Loucy (cell line): ENCODE data around the gene PSMF1.

Experiments
- H2AFZ ChIP-seq: fragments of 200-600 bp; sonication (generic); 2 replicates; pipeline ENCODE4 v1.6.0; 2016; ENCODE audit warnings: antibody characterized with exemption, mild to moderate bottlenecking, low read length, moderate library complexity
- H3F3A ChIP-seq: fragments of 200-600 bp; 2 replicates; pipeline ENCODE4 v1.6.0; 2016; ENCODE audit warnings: antibody characterized with exemption, low read depth, mild to moderate bottlenecking
- H3K27me3 ChIP-seq: fragments of 200-600 bp; sonication (generic); 2 replicates; pipeline ENCODE4 v1.6.1; 2014; ENCODE audit warnings: low read length, mild to moderate bottlenecking; ENCODE audit not compliant: insufficient read depth, poor library complexity, severe bottlenecking
- H3K36me3 ChIP-seq: fragments of 200-600 bp; sonication (generic); 2 replicates; pipeline ENCODE4 v1.6.1; 2016; ENCODE audit warnings: low read length; ENCODE audit not compliant: insufficient read depth
- H3K4me1 ChIP-seq: fragments of 200-600 bp; sonication (generic); 2 replicates; pipeline ENCODE4 v1.5.1; 2014; ENCODE audit warnings: low read length, mild to moderate bottlenecking; ENCODE audit not compliant: insufficient read depth, poor library complexity, severe bottlenecking
- H3K4me2 ChIP-seq: fragments of 200-600 bp; sonication (generic); 2 replicates; pipeline ENCODE4 v1.6.0; 2014; ENCODE audit warnings: antibody characterized with exemption, low read length, low read depth, mild to moderate bottlenecking; ENCODE audit not compliant: poor library complexity, severe bottlenecking
- H3K4me3 ChIP-seq: fragments of 200-600 bp; sonication (generic); 2 replicates; pipeline ENCODE4 v1.5.1; 2014; ENCODE audit warnings: low read length, mild to moderate bottlenecking, mixed read lengths; ENCODE audit not compliant: poor library complexity, severe bottlenecking
- H3K79me2 ChIP-seq: fragments of 200-600 bp; sonication (generic); 2 replicates; pipeline ENCODE4 v1.6.1; 2014; ENCODE audit warnings: low read length; ENCODE audit not compliant: insufficient read depth
- H3K9ac ChIP-seq: fragments of 200-600 bp; sonication (generic); 2 replicates; pipeline ENCODE4 v1.6.0; 2014; ENCODE audit warnings: mild to moderate bottlenecking, low read depth, low read length, moderate library complexity; ENCODE audit not compliant: poor library complexity, severe bottlenecking
- H3K9me2 ChIP-seq: fragments of 200-600 bp; sonication (generic); replicated peaks from 2 replicates; pipeline ENCODE4 v1.6.1; 2016; ENCODE audit warnings: low read depth, low read length, mixed read lengths
- H3K9me3 ChIP-seq: fragments of 200-600 bp; sonication (generic); 2 replicates; pipeline ENCODE4 v1.6.1; 2014; ENCODE audit warnings: mild to moderate bottlenecking, antibody characterized with exemption, low read length, low read depth; ENCODE audit not compliant: insufficient read depth
- H4K20me1 ChIP-seq: fragments of 200-600 bp; sonication (generic); 2 replicates; pipeline ENCODE4 v1.6.0; 2014; ENCODE audit warnings: antibody characterized with exemption, low read length, mild to moderate bottlenecking; ENCODE audit not compliant: insufficient read depth, poor library complexity, severe bottlenecking
- CTCF ChIP-seq: fragments of 200-600 bp; sonication (generic); conservative IDR thresholded peaks from 2 replicates; pipeline ENCODE4 v1.5.1; 2014; ENCODE audit warnings: mild to moderate bottlenecking, antibody characterized with exemption, low read length
- EZH2phosphoT487 ChIP-seq: fragments of 200-600 bp; IDR thresholded peaks from 2 replicates; pipeline ENCODE4 v1.6.1; 2018; ENCODE audit warnings: antibody characterized with exemption, mild to moderate bottlenecking, moderate library complexity, borderline replicate concordance

The PSMF1 gene

DNA sequence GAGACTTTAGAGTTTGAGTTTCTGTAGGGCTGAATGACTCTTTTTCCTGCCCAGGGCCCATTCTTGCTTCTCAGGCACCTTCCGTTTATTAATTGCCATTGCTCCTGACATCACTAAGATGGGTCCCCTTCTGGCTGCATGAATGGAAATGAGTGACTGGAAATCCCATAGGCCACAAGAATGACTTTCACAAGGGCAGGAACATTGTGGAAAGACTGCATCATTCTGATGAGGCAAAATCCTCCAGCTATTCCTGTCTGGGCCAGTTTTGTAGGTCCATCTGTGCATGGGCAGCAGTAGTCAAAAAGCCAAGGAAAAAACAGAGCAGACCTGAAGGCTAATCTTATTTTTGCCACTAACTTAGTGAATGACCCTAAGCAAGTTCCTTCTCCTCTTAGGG is 47.1 kb downstream of the PSMF1 start:
- Histone ChIP-seq H3K4me3 (no peak overlapping the region), H4K20me1 (no peaks in the 10 kb centered on the region), H3K9me3 (no peaks in the 10 kb centered on the region), H3K36me3 (peaks cover 80% of the 10 kb centered on the region; the same call in 1 of the 2 replicates), H2AFZ (no peak overlapping the region), H3K9me2 (no peaks in the 10 kb centered on the region), H3K4me1 (peaks cover 4% of the 10 kb centered on the region), H3K79me2 (no peaks in the 10 kb centered on the region), H3K27me3 (no peaks in the 10 kb centered on the region), H3K9ac (no peak overlapping the region), H3F3A (no peaks in the 10 kb centered on the region), H3K4me2 (no peak overlapping the region)
- TF ChIP-seq EZH2phosphoT487 (no peak), CTCF (no peak)

DNA sequence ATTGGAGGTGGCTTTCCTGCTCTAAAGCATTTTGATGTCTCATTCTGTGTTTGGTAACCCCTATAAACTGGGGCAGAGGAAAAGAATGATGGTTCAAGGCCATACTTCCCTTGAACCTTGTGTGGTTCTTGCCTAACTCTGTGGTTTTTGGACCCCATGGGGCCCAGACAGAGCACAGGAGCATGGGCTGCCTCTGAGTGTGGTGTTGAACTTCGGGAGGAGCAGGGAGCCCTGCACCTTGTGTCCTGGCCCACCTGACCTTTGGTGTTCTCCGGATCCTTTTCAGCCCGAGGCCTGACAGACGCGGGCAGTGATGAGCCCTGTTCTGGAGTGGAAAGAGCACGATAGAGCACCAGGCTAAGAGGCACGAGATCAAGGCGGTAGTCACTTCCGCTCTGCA is 47.5 kb downstream of the PSMF1 start:
- peaks cover 4% of the 10 kb centered on the region for H3K4me1 ChIP-seq
- no peaks in the 10 kb centered on the region for H3K79me2 ChIP-seq
- no peaks in the 10 kb centered on the region for H3K9me3 ChIP-seq
- no peak overlapping the region for H3K4me3 ChIP-seq
- H4K20me1 ChIP-seq: no peaks in the 10 kb centered on the region
- peaks cover 77% of the 10 kb centered on the region; the same call in 1 of the 2 replicates for H3K36me3 ChIP-seq
- H3K9me2 ChIP-seq: no peaks in the 10 kb centered on the region
- no peaks in the 10 kb centered on the region for H3F3A ChIP-seq
- no peak overlapping the region for H3K4me2 ChIP-seq
- no peaks in the 10 kb centered on the region for H3K27me3 ChIP-seq
- no peak overlapping the region for H2AFZ ChIP-seq
- H3K9ac ChIP-seq: no peak overlapping the region
- no peak for TF ChIP-seq EZH2phosphoT487
- no peak for TF ChIP-seq CTCF

DNA sequence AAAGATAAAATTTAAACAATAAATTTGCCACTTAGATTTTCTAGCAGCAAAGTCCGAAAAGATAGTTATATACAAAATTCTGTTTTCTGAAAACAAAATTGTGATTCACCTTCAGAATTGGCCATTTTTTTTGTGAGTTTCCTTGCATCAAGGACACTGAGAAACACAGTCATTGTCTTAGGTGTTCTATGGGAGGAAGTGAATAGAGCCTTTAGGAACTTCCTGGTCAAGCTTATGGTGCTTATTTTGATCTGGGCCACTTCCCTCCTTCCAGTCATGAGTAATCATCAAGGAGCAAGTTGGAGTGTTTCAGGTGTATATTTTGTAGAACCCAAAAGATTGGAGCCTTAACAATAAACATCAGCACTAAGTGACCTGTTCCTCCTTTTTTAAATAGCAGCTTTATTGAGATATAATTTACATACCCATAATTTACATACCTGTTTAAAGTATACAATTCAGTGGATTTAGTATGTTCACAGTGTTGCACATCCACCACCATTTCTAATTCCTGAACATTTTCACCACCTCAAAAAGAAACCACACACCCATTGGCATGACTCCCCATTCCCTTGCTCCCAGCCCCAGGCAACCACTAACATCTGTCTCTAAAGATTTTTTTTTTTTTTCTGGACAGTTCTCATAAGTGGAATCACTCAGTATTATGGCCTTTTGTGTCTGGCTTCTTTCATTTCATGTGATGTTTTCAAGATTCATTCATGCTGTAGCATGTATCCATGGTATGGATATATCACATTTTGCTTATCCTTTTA is 48.7 kb downstream of the PSMF1 start:
- H3K36me3 ChIP-seq: peaks cover 73% of the 10 kb centered on the region; the same call in 1 of the 2 replicates

More for the DNA sequence above, 48.7 kb downstream of the PSMF1 start:
- no peak for TF ChIP-seq EZH2phosphoT487
- no peak for TF ChIP-seq CTCF
- Histone ChIP-seq H3K9ac (no peak overlapping the region), H4K20me1 (no peaks in the 10 kb centered on the region), H3K4me3 (no peak overlapping the region), H3F3A (no peaks in the 10 kb centered on the region), H3K79me2 (no peaks in the 10 kb centered on the region), H3K9me3 (no peaks in the 10 kb centered on the region), H3K9me2 (no peaks in the 10 kb centered on the region), H2AFZ (no peak overlapping the region), H3K4me1 (peaks cover 4% of the 10 kb centered on the region), H3K4me2 (no peak overlapping the region), H3K27me3 (no peaks in the 10 kb centered on the region)
